Measurements from ENCODE around the gene NEURL4.

The NEURL4 gene

GRCh38 chr17:7323731-7324437, 5.3 kb downstream of the NEURL4 start:
- no peak for DNase-seq (ENCODE audit: low read depth in 2 of 2)

GRCh38 chr17:7322520-7323194, 6.5 kb downstream of the NEURL4 start:
- no peak for DNase-seq (ENCODE audit: low read depth in 2 of 2)

GRCh38 chr17:7321466-7321865, 7.7 kb downstream of the NEURL4 start:
- no peak for DNase-seq (ENCODE audit: low read depth in 2 of 2)

GRCh38 chr17:7318121-7318860, 10.8 kb downstream of the NEURL4 start:
- DNase-seq (ENCODE audit: low read depth in 2 of 2) = no peak

GRCh38 chr17:7317161-7317803, 11.9 kb downstream of the NEURL4 start:
- DNase-seq (ENCODE audit: low read depth in 2 of 2) = no peak

DNA sequence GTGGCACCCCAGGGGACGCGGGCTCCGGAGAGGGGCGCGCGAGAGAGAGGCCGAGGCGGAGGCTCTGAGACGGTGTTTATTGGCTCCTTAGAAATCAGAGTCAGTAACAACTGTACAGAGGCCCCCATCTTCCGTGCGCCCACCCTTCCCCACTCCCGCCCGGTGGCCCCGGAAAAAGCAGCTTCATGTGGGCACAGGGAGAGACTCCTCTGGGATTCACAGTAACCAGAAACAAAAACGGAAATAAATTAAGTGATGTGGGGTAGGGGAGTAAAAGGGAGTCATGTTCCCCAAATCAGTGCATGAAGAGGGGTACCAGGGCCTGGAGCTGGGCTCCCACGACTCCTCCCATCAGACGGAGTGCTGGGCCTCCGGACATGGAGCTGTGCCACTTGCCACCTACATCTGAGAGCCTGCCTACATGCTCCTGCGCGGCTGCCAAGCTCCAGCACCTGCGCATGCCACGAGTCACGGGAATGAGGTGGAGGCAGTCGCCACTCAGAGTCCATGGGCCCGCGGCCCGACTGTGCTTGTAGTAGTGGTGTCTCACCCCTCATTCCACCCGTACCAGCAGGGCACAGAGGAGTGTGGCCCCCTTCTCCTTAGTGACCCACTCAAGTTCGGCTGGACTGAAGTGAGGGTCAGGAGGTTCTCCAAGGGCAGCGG, 13.4 kb downstream of the NEURL4 start:
- DNase-seq (ENCODE audit: low read depth in 2 of 2) = no peak

GRCh38 chr17:7314719-7315569, 14.2 kb downstream of the NEURL4 start, which contains the start of gene GPS2:
Gene GPS2 (minus strand): TSS chr17:7315360. CDS start chr17:7315052, 308 bp downstream.
- peak; percentile 28 to 36 for DNase-seq (ENCODE audit: low read depth in 2 of 2)

DNA sequence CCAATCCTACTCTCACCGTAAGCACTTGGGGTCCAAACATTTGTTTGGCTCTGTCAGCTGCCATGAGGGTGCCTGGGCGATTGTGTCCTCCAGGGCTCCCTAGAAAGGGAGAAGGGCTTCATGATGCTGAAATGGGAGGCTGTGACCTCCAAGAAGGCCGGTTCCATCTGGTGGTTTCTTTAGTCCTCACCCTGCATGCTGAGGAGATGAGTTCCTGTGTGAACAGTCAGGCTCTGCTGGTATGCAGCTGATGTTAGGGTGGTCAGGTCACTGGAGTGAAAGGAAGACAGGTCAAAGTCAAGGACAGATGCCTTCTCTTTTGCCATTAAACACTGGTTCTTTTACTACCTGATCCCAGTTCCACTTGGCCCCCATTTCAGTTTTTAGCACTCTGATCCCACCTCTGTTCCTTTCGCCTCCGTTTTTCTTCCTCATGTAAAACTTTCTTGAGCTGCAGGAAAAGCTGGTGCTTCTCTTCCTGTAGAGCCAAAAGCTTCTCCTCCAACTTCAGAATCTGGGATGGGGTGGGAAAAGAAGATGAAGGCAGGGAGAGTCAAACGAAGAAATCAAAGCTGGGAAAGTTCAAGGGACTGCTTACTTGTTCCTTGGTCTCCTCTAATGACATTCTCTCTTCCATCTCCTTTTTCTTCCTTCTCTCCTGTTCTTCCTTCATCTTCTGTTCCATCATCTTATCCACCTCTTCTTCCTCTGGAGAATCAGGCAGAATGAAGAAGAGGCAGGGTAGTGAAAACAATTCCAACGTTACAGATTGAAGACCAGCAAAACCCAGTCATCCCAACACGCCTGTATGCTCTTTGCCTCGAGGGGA, 15.0 kb downstream of the NEURL4 start:
- DNase-seq (ENCODE audit: low read depth in 2 of 2) = no peak

DNA sequence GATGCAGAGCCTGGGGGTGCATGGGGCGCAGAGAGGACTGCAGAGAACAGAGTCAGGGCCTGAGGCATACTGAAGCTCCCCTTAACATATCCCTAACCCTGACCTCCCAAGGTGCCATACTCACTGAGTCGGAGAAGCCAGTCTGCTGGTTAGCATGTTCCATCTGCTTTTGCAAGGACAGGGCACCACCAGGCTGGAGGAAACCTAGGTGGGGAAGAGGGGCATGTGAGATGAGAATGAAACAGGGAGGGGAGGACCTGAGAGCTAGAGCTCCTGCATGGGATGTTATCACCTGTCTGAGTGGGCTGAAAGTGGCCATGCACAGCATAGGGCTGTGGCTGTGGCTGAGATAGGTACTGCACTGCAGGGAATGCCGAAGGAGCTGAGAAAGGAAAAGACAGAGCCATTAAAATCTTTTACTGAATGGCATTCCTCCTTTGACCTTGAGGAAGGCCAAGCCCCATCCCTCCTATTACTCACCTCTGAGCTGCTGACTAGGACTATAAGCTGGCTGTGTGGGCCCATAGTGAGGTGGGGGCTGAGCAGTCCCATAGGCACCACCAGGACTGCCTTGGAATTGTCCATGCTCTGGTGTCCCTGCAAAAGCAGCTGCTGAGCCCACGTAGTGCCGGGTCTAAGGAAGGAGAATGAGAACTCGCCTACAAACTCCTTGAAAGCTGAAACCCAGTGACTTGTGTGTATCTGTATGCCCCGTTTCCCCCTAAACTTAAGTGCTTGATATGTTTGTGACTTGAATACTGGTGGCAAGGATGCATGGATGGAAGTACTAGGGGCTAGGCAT, 15.8 kb downstream of the NEURL4 start:
- no peak for DNase-seq (ENCODE audit: low read depth in 2 of 2)

DNA sequence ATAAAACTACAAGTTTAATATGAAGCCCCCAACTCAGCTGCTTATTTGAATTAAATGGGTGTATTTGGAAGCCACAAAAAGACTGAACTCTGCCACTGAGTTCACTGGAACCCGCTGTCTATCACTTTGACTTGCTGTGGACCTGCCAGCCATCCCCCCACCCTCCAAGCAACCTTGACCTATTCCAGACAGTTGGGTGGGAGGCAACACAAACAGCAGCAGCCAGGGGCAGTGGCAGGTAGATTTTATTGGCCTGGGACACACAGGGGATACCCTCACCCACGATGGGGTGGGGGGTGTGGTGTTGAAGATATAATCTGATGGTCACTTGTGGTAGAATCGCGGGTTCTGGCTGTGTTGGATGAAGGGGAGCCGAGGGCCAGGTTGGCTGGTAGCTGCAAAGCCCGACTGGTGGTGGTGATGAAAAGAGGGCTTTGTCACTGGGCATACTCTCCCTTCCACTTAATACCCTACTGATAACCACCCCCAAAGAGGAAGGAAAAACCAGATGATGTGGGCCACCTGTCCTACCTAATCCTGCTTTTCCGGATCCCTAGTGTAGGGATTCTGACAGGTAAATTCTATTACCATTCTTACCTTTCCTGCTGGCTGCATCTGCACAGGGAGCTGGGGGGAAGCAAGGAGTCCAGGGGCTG, 16.6 kb downstream of the NEURL4 start:
- DNase-seq (ENCODE audit: low read depth in 2 of 2) = no peak

DNA sequence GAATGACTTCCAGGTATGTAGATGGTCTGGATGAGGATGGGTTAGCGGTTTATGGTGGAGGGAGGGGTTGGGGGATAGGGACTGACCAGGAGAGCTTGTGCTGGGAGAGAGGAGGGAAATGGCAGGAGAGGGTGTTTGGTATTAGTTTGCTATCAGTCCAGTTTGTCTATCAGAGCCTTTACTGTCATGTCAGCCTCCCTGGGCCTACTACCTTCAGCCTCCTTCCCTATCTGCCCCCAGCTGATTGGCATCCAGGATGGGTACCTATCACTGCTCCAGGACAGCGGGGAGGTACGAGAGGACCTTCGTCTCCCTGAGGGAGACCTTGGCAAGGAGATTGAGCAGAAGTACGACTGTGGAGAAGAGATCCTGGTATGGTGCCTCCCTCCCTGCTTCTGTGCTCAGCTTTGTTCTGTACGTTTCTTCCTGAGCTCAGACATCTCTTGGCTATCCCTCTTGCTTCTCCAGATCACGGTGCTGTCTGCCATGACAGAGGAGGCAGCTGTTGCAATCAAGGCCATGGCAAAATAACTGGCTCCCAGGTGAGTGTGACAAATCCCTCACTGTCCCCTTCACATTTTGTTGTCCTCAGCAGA, 17.9 kb downstream of the NEURL4 start:
- DNase-seq (ENCODE audit: low read depth in 2 of 2) = no peak

DNA sequence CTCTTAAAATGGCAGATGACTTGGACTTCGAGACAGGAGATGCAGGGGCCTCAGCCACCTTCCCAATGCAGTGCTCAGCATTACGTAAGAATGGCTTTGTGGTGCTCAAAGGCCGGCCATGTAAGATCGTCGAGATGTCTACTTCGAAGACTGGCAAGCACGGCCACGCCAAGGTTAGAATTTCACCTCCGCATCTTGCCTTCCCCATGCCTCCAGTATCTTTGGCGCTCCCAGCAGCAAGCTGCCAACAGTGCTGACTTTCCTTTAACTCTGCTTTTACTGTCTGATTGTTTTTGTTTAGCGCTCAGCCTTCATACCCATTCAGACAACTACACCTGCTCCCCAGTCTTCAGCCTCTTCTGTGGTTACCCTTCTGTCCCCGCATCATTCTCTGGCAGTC, 19.5 kb downstream of the NEURL4 start:
- no peak for DNase-seq (ENCODE audit: low read depth in 2 of 2)

DNA sequence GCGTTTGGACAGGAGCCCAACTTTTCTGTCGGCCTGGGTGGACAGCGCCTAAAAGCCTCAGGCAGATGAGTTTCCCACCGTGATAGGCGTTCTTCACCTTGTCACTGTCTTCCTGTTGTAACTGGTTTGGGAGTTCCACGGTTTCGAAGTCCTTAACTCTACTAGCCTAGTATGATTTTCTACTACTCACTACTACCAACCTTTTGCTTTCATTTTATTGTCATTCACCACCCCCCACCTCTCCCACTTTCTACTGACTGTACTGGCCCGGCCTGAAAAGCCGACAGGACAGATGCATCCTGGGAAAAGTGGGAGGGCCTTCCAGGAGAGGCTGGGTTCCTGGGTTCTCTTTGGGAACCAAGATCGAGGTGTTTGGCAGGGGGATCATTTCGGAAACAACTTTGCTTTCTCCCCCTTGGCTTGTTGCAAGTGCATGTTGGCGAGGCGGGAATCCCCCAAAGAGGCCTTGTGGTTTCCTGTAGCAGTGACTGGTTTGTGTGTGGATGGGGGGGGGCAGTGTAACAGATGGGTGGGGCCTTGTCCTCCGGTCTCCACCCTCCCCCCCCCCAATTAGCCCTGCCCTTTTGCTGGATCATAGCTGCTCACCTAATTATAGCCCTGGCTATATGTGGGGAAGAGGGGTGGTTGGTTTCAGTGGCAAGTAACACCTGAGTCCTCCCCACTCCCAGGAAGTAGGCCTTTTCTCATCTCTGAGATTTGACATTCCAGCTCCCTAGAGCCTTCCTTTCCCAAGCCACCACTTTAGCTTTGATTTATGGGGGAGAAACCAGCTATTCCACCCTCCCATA, 20.3 kb downstream of the NEURL4 start:
- peak; percentile 36 to 44 for DNase-seq (ENCODE audit: low read depth in 2 of 2)

GRCh38 chr17:7307686-7308624, 21.2 kb downstream of the NEURL4 start:
- DNase-seq (ENCODE audit: low read depth in 2 of 2) = no peak

GRCh38 chr17:7306911-7307685, 22.0 kb downstream of the NEURL4 start, which contains the start of gene EIF5A:
Gene EIF5A (plus strand): TSS chr17:7307628. CDS start chr17:7309636, 2,008 bp downstream.
- DNase-seq (ENCODE audit: low read depth in 2 of 2) = peak; percentile 100

Data from fibroblast of skin of left biceps (primary cell).